ENCODE results near the gene MESD.

The MESD gene

GRCh38 chr15:80904998-80905397 is 84.6 kb downstream of the MESD start:
- no peak for DNase-seq (ENCODE audit: low read depth)

GRCh38 chr15:80902298-80902801 is 87.3 kb downstream of the MESD start:
- no peak for DNase-seq (ENCODE audit: low read depth)

GRCh38 chr15:80898040-80898439 is 91.6 kb downstream of the MESD start:
- DNase-seq (ENCODE audit: low read depth), result no peak
